ENCODE results near the gene MIA. TPM values are rescaled to one million over a fixed set of nuclear protein-coding genes. Genes with fewer than 3 reads are reported as not detected.

The MIA gene
- total and polyA plus RNA-seq, 4 donors: 0.42 to 0.44 TPM; not detected in 2

DNA sequence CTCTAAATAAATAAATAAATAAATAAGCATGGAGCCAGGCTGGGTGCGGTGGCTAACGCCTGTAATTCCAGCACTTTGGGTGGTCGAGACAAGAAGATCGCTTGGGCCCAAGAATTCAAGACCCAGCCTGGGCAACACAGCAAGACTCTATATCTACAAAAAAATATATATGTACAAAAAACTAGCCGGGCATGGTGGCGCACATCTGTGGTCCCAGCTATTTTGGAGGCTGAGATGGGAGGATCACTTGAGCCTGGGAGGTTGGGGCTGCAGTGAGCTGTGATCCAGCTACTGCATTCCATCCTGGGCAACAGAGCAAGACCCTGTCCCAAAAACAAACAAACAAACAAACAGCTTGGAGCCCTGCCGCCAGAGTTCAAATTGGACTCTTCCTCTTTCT is 27.8 kb upstream of the MIA start:
- TF ChIP-seq NR2F2 (IDR thresholded peaks at IDR 0.05): no peak
- TF ChIP-seq, protein P1, sequence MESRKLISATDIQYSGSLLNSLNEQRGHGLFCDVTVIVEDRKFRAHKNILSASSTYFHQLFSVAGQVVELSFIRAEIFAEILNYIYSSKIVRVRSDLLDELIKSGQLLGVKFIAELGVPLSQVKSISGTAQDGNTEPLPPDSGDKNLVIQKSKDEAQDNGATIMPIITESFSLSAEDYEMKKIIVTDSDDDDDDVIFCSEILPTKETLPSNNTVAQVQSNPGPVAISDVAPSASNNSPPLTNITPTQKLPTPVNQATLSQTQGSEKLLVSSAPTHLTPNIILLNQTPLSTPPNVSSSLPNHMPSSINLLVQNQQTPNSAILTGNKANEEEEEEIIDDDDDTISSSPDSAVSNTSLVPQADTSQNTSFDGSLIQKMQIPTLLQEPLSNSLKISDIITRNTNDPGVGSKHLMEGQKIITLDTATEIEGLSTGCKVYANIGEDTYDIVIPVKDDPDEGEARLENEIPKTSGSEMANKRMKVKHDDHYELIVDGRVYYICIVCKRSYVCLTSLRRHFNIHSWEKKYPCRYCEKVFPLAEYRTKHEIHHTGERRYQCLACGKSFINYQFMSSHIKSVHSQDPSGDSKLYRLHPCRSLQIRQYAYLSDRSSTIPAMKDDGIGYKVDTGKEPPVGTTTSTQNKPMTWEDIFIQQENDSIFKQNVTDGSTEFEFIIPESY (IDR thresholded peaks at IDR 0.05): no peak
- TF ChIP-seq, protein P2, sequence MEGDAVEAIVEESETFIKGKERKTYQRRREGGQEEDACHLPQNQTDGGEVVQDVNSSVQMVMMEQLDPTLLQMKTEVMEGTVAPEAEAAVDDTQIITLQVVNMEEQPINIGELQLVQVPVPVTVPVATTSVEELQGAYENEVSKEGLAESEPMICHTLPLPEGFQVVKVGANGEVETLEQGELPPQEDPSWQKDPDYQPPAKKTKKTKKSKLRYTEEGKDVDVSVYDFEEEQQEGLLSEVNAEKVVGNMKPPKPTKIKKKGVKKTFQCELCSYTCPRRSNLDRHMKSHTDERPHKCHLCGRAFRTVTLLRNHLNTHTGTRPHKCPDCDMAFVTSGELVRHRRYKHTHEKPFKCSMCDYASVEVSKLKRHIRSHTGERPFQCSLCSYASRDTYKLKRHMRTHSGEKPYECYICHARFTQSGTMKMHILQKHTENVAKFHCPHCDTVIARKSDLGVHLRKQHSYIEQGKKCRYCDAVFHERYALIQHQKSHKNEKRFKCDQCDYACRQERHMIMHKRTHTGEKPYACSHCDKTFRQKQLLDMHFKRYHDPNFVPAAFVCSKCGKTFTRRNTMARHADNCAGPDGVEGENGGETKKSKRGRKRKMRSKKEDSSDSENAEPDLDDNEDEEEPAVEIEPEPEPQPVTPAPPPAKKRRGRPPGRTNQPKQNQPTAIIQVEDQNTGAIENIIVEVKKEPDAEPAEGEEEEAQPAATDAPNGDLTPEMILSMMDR (IDR thresholded peaks at IDR 0.05; ENCODE audit: low read depth, low read length, missing input control): no peak
- no peak for TF ChIP-seq RAD21 (IDR thresholded peaks at IDR 0.05)
- no peak for TF ChIP-seq HNF4G (IDR thresholded peaks at IDR 0.05)
- TF ChIP-seq JUND (IDR thresholded peaks at IDR 0.05): no peak
- TF ChIP-seq, protein P3, sequence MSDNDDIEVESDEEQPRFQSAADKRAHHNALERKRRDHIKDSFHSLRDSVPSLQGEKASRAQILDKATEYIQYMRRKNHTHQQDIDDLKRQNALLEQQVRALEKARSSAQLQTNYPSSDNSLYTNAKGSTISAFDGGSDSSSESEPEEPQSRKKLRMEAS (IDR thresholded peaks at IDR 0.05): no peak
- TF ChIP-seq EGR1 (IDR thresholded peaks at IDR 0.05; ENCODE audit: low read depth in 2 of 2): no peak
- TF ChIP-seq RXRA (IDR thresholded peaks at IDR 0.05): no peak
- TF ChIP-seq, protein P4, sequence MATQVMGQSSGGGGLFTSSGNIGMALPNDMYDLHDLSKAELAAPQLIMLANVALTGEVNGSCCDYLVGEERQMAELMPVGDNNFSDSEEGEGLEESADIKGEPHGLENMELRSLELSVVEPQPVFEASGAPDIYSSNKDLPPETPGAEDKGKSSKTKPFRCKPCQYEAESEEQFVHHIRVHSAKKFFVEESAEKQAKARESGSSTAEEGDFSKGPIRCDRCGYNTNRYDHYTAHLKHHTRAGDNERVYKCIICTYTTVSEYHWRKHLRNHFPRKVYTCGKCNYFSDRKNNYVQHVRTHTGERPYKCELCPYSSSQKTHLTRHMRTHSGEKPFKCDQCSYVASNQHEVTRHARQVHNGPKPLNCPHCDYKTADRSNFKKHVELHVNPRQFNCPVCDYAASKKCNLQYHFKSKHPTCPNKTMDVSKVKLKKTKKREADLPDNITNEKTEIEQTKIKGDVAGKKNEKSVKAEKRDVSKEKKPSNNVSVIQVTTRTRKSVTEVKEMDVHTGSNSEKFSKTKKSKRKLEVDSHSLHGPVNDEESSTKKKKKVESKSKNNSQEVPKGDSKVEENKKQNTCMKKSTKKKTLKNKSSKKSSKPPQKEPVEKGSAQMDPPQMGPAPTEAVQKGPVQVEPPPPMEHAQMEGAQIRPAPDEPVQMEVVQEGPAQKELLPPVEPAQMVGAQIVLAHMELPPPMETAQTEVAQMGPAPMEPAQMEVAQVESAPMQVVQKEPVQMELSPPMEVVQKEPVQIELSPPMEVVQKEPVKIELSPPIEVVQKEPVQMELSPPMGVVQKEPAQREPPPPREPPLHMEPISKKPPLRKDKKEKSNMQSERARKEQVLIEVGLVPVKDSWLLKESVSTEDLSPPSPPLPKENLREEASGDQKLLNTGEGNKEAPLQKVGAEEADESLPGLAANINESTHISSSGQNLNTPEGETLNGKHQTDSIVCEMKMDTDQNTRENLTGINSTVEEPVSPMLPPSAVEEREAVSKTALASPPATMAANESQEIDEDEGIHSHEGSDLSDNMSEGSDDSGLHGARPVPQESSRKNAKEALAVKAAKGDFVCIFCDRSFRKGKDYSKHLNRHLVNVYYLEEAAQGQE (IDR thresholded peaks at IDR 0.05): no peak
- no peak for TF ChIP-seq GABPA (IDR thresholded peaks at IDR 0.05 in 1 of 2, conservative IDR thresholded peaks at IDR 0.05 in 1 of 2)
- TF ChIP-seq YY1 (IDR thresholded peaks at IDR 0.05): no peak
- TF ChIP-seq TAF1 (conservative IDR thresholded peaks at IDR 0.05): no peak
- Histone ChIP-seq H3K36me3 (ENCODE audit: control insufficient read depth in 4 of 4, insufficient read depth in 3 of 4, low read depth in 1 of 4, low read length in 3 of 4) (no peaks in the 10 kb centered on the region), H3K4me3 (ENCODE audit: low read depth in 1 of 3, low read length in 3 of 3) (no peak overlapping the region), H3K27me3 (ENCODE audit: control insufficient read depth in 4 of 4, insufficient read depth in 4 of 4, low read length in 3 of 4) (no peaks in the 10 kb centered on the region), H3K9ac (ENCODE audit: low read depth in 1 of 2, low read length in 2 of 2) (no peak overlapping the region), H3K27ac (ENCODE audit: low read depth in 1 of 2, low read length in 2 of 2) (no peak overlapping the region), H3K4me1 (ENCODE audit: control insufficient read depth in 4 of 4, insufficient read depth in 4 of 4, low read length in 3 of 4) (peaks cover 3 to 18% (median 13%) of the 10 kb centered on the region in 4 donors), H3K9me3 (ENCODE audit: control insufficient read depth in 4 of 4, low read length in 3 of 4) (no peaks in the 10 kb centered on the region)
- WGBS: 98% methylated on average over 7 of the region's 7 CpGs
- DNase-seq (ENCODE audit: low spot score): no peak

DNA sequence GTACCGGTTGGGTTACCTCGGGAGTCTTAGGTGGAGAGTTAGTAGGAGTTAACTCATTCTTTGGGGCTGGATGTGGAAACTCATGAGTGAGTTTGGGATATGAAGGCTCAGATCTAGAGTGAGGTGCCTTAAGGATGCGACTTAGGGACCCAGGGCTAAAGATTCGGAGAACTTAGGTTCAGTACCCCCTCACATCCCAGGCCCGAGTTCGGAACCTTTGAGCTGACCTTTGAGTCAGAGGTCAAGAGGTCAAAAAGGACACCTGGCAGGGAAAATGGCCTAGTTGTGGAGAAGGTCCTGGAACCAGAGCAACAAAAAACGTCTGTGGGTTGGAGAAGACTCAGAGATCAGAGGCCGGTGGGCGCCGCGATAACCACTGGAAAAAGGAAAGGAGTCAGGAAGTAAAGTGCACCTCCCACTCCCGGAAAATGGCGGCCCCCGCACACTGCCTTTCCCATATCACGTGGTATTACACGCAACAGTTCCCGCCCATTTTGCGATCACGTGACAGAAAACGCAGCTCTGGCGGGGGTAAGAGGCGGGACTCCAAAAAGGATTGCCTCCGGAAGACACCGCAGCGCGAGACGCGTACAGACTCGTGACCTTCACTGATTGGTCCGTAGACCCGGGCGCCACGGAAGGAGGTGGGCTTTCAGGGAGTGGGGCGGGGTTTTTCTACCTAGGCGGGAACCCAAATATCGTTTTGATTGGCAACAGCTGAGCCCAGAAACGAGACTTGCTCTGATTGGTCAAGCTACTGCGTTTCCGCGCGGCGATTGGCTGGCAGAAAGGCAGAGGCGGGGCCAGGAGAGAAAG is 25.1 kb upstream of the MIA start, which contains the start of gene ACTMAP:
TSS of gene ACTMAP (minus strand) at position 420 of the 816 bp plus-strand sequence. CDS start 674 bp downstream, outside the sequence.
- no peaks in the 10 kb centered on the region for H3K36me3 ChIP-seq (ENCODE audit: control insufficient read depth in 4 of 4, insufficient read depth in 3 of 4, low read depth in 1 of 4, low read length in 3 of 4)
- H3K4me1 ChIP-seq (ENCODE audit: control insufficient read depth in 4 of 4, insufficient read depth in 4 of 4, low read length in 3 of 4): peaks cover 3 to 35% (median 28%) of the 10 kb centered on the region in 4 donors
- no peaks in the 10 kb centered on the region for H3K9me3 ChIP-seq (ENCODE audit: control insufficient read depth in 4 of 4, low read length in 3 of 4)
- DNase-seq (ENCODE audit: low spot score): peak; percentile 99
- no peaks in the 10 kb centered on the region for H3K27me3 ChIP-seq (ENCODE audit: control insufficient read depth in 4 of 4, insufficient read depth in 4 of 4, low read length in 3 of 4)
- WGBS: under 1% methylated on average over 43 of the region's 43 CpGs
- H3K9ac ChIP-seq (ENCODE audit: low read depth in 1 of 2, low read length in 2 of 2): peak within 1 kb of the TSS; percentile 79
- peak within 1 kb of the TSS; percentile 65 to 99 (median 87) for H3K4me3 ChIP-seq (ENCODE audit: low read depth in 1 of 3, low read length in 3 of 3)
- peak within 1 kb of the TSS; percentile 85 for H3K27ac ChIP-seq (ENCODE audit: low read depth in 1 of 2, low read length in 2 of 2)
- TF ChIP-seq SP1 (IDR thresholded peaks at IDR 0.05) (peak; percentile 88), RXRA (IDR thresholded peaks at IDR 0.05) (peak; percentile 77 to 81), FOXA1 (IDR thresholded peaks at IDR 0.05) (no peak), YY1 (IDR thresholded peaks at IDR 0.05) (peak; percentile 99), TAF1 (conservative IDR thresholded peaks at IDR 0.05) (no peak), NR2F2 (IDR thresholded peaks at IDR 0.05) (peak; percentile 100)
- TF ChIP-seq, protein P4 (IDR thresholded peaks at IDR 0.05): peak; percentile 63
- TF ChIP-seq, protein P5, sequence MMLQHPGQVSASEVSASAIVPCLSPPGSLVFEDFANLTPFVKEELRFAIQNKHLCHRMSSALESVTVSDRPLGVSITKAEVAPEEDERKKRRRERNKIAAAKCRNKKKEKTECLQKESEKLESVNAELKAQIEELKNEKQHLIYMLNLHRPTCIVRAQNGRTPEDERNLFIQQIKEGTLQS (IDR thresholded peaks at IDR 0.05): no peak
- TF ChIP-seq, protein P2 (IDR thresholded peaks at IDR 0.05; ENCODE audit: low read depth, low read length, missing input control): no peak
